WTC11 (cell line): Measurements from ENCODE around the gene SNX25.

Experiments used
- JAZF1 ChIP-seq: fragments of 250-450 bp; sonication (Bioruptor Pico); IDR thresholded peaks from 2 replicates; pipeline ENCODE4 v1.9.0; 2021; ENCODE audit warnings: moderate library complexity, mild to moderate bottlenecking, inconsistent platforms
- MAX ChIP-seq: sonication (generic); formaldehyde crosslinking; IDR thresholded peaks from 2 replicates; pipeline ENCODE4 v1.8.0; 2022; ENCODE audit warnings: mild to moderate bottlenecking, missing genetic modification reagents
- MLX ChIP-seq: sonication (generic); formaldehyde crosslinking; IDR thresholded peaks from 2 replicates; pipeline ENCODE4 v1.8.1; 2023; ENCODE audit warnings: mild to moderate bottlenecking, missing genetic modification reagents, moderate library complexity
- TEAD4 ChIP-seq: sonication (generic); formaldehyde crosslinking; IDR thresholded peaks from 2 replicates; pipeline ENCODE4 v1.8.0; 2022; ENCODE audit warnings: mild to moderate bottlenecking, missing genetic modification reagents
- ZNF138 ChIP-seq: sonication (generic); formaldehyde crosslinking; conservative IDR thresholded peaks from 2 replicates; pipeline ENCODE4 v1.8.1; 2022; ENCODE audit warnings: mild to moderate bottlenecking, moderate library complexity, missing genetic modification reagents

- TF ChIP-seq TEAD4: no peak
- no peak for TF ChIP-seq MLX (CRISPR knock-in tag)
- TF ChIP-seq MAX (CRISPR knock-in tag): no peak
- no peak for TF ChIP-seq JAZF1 (CRISPR knock-in tag)
- no peak for TF ChIP-seq ZNF138 (CRISPR knock-in tag)
Measured at GRCh38 chr4:185379326-185380295, 170.2 kb downstream of the SNX25 start.
